ENCODE data around the gene TEX2.

- TF ChIP-seq, protein P1, sequence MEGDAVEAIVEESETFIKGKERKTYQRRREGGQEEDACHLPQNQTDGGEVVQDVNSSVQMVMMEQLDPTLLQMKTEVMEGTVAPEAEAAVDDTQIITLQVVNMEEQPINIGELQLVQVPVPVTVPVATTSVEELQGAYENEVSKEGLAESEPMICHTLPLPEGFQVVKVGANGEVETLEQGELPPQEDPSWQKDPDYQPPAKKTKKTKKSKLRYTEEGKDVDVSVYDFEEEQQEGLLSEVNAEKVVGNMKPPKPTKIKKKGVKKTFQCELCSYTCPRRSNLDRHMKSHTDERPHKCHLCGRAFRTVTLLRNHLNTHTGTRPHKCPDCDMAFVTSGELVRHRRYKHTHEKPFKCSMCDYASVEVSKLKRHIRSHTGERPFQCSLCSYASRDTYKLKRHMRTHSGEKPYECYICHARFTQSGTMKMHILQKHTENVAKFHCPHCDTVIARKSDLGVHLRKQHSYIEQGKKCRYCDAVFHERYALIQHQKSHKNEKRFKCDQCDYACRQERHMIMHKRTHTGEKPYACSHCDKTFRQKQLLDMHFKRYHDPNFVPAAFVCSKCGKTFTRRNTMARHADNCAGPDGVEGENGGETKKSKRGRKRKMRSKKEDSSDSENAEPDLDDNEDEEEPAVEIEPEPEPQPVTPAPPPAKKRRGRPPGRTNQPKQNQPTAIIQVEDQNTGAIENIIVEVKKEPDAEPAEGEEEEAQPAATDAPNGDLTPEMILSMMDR (IDR thresholded peaks at IDR 0.05): no peak
- TF ChIP-seq EZH2 (IDR thresholded peaks at IDR 0.05; ENCODE audit: borderline replicate concordance, insufficient read depth, low read depth, low read length, poor library complexity, severe bottlenecking): no peak
These were observed 124.6 kb downstream of the TEX2 start for GRCh38 chr17:64138441-64138840.
